Left kidney (tissue), 8 donors: Measurements from ENCODE around the gene GOLPH3. TPM values are rescaled to one million over a fixed set of nuclear protein-coding genes. Genes with fewer than 3 reads are reported as not detected.
A peak's percentile ranks its signal among the peaks of the same experiment; 100 is the strongest.
"Not testable (repeated sequence)": the region's sequence is repeated elsewhere in the genome, so short reads cannot be mapped to it uniquely, and the experiment has no call there.

ENCODE experiments used
- DNase-seq: peaks from one replicate; pipeline ENCODE4 v3.0.0-alpha.2; 2013
- long read RNA-seq, 8 donors: transcript quantifications; one replicate each; lab custom pipeline, GENCODE V29; 2026
- polyA plus RNA-seq: library from polyadenylated mRNA; unstranded; fragments of 120-200 nt; gene quantifications from one replicate; pipeline ENCODE4 v1.2.1, GENCODE V29; 2013; ENCODE audit not compliant: insufficient read length

Gene GOLPH3
- polyA plus RNA-seq = 90.5 TPM
- long read RNA-seq, donor 1, transcript GOLPH3-201 (4 exons, 2,721 nt) = major isoform, 61 of 62 reads
- long read RNA-seq, donor 1, partial matches to known transcripts = 0 of 62 reads
- long read RNA-seq, donor 1, other reads (novel, unspliced or antisense) = 0 of 62 reads
- long read RNA-seq, donor 2, transcript GOLPH3-201 (4 exons, 2,721 nt) = major isoform, 31 of 31 reads
- long read RNA-seq, donor 2, partial matches to known transcripts = 0 of 31 reads
- long read RNA-seq, donor 2, other reads (novel, unspliced or antisense) = 0 of 31 reads
- long read RNA-seq, donor 3, transcript GOLPH3-201 (4 exons, 2,721 nt) = major isoform, 25 of 25 reads
- long read RNA-seq, donor 3, partial matches to known transcripts = 0 of 25 reads
- long read RNA-seq, donor 3, other reads (novel, unspliced or antisense) = 0 of 25 reads
- long read RNA-seq, donor 4 = 0 reads
- long read RNA-seq, donor 5, transcript GOLPH3-201 (4 exons, 2,721 nt) = major isoform, 50 of 51 reads
- long read RNA-seq, donor 5, partial matches to known transcripts = 0 of 51 reads
- long read RNA-seq, donor 5, other reads (novel, unspliced or antisense) = 0 of 51 reads
- long read RNA-seq, donor 6, transcript GOLPH3-201 (4 exons, 2,721 nt) = major isoform, 50 of 52 reads
- long read RNA-seq, donor 6, partial matches to known transcripts = 0 of 52 reads
- long read RNA-seq, donor 6, other reads (novel, unspliced or antisense) = 0 of 52 reads
- long read RNA-seq, donor 7, transcript GOLPH3-201 (4 exons, 2,721 nt) = major isoform, 36 of 39 reads
- long read RNA-seq, donor 7, partial matches to known transcripts = 0 of 39 reads
- long read RNA-seq, donor 7, other reads (novel, unspliced or antisense) = 0 of 39 reads
- long read RNA-seq, donor 8, transcript GOLPH3-201 (4 exons, 2,721 nt) = major isoform, 11 of 11 reads
- long read RNA-seq, donor 8, partial matches to known transcripts = 0 of 11 reads
- long read RNA-seq, donor 8, other reads (novel, unspliced or antisense) = 0 of 11 reads

DNA sequence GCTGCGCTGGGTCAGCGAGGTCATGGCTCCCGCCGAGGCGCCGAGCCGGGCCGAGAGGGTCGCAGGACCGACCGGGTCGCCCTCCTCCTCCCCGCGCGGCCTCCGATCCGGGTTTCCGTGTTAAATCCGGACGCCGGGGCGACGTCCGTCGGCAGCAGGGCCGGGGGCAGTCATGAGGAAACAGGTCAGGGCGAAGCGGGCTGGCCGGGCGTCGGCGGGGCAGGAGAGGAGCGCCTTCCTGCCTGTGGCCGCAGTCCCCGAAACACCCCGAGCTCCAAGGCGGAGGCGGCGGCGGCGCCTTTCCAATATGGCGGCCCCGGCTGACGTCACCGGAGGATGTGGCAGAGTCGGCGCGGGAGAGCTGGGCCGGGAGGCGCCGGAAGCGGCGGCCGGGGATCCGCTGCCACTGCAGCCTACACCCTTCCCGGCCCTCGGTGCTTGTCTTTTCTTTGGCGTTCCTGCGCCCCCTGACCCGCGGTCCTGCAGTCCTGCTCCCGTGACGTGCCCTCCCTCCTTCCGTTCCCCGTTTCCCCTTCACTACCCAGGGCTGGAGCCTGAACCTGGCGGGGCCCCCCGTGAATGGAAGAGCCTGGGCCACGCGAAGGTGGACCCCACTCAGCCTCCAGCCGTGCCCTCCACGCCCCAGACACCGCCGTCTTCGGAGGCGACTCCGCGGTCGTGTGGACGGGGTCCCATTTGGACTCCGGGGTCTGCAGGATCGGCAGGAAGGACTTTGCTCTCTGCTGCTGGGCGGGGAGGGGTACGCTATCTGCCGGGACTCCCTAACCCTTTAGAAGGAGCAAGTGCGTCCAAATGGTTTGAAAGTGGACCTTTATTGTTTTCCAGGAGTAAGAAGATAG lies at the start of gene GOLPH3:
Gene GOLPH3, minus strand, starts transcription at position 309 of the 860 bp plus-strand sequence. Its CDS starts 285 bp downstream, at position 24.
- peak; percentile 85 for DNase-seq

DNA sequence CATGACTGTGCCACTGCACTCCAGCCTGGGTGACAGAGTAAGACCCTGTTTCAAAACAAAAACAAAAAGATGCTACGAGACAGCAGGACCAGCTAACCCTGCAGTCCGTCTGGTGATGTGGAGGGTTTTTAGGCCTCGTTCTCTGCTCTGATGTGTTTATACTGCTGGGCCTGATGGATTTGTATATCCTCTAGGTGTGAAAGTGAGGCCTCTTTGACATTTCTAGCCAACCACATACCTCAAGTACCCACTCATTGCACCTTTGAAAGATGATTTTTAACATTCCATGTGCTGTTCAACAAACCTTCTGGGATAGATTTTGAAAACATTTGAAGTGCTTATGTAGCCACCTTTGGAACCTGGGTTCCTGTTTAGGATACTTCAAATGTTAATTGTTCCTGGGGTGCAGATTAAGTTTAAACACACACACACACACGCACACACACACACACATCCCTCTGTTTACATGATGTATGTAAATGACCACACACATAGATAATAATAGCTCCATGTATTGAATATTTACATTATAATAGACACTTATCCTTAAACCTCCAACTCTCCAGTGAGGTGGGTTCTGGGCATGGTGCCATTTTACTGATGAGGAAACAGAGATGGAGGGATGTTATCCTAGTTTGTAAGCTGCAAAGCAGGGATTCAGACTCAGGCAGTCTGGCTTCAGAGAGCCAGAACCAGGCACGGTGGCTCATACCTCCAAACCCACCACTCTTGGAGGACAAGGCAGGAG lies 48.8 kb upstream of the GOLPH3 start:
- DNase-seq = no peak

DNA sequence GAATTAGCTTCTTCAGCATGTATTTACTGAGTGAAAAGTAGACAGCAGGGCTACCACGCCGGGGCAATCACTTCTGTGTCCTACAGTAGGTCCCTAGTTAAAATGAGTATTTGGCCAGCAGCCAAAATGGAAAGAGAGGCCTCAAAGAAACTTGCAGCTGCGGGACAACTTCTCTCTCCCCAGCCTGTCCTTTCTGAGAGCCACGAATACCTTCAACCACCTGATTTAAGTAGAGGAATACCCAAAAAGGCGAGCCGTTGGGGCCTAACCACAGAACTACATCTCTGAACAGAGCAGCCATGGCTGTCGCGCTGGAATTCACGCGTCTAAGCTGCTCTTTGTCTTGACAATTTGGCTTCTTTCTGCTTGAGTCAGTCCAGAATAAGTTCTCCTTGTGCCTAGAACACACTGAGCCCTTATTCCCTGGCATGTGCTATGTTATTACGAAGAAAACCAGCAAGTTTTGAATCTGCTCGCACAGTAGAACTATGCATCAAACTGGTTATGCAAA lies 43.8 kb upstream of the GOLPH3 start:
- peak; percentile 40 for DNase-seq

DNA sequence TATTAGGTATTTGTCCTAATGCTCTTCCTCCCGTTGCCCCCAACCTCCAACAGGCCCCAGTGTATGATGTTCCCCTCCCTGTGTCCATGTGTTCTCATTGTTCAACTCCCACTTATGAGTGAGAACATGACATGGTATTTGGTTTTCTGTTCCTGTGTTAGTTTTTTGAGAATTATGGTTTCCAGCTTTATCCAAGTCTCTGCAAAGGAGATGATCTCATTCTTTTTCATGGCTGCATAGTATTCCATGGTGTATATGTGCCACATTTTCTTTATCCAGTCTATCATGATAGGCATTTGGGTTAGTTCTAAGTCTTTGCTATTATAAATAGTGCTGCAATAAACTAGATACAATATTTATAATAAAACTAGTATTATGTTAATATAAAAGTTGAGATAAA lies 40.2 kb upstream of the GOLPH3 start:
- DNase-seq = not testable (repeated sequence)

DNA sequence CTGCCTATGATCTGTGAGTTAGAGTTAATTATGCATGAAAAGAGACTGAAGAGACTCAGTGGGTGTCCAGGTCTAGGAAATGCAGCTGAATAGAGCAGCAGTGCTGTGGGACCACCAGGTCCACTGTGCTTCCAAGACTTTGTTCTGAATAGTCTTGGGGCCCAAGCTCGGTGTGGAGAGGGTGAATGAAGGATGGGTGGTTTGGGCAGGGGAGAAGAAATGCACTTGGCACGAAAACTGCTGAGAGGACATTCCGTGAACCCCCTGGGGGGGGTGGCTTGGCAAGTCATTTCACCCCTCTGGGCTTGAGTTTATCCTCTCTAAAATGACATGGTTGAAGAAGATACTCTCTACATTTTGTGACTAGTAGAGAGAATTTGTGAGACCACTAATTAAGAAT lies 36.0 kb upstream of the GOLPH3 start:
- DNase-seq = no peak

DNA sequence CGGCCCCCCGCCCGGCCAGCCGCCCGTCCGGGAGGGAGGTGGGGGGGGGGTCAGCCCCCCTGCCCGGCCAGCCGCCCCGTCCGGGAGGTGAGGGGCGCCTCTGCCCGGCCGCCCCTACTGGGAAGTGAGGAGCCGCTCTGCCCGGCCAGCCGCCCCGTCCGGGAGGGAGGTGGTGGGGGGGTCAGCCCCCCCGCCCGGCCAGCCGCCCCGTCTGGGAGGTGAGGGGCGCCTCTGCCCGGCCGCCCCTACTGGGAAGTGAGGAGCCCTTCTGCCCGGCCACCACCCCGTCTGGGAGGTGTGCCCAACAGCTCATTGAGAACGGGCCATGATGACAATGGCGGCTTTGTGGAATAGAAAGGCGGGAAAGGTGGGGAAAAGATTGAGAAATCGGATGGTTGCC lies 34.7 kb upstream of the GOLPH3 start:
- not testable (repeated sequence) for DNase-seq

DNA sequence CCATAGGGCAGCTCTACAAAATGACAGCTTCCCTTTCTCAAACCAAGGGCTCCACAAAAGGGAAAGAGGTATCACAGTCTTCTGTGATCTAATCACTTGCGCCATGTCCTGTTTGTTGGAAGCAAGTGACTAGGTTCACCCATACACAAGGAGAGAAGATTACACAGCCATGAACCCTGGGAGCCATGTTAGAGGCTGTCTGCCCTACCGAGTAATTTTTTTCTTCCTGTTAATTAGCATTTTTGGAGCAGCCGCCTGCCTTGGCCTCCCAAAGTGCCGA lies 33.2 kb upstream of the GOLPH3 start:
- no peak for DNase-seq

DNA sequence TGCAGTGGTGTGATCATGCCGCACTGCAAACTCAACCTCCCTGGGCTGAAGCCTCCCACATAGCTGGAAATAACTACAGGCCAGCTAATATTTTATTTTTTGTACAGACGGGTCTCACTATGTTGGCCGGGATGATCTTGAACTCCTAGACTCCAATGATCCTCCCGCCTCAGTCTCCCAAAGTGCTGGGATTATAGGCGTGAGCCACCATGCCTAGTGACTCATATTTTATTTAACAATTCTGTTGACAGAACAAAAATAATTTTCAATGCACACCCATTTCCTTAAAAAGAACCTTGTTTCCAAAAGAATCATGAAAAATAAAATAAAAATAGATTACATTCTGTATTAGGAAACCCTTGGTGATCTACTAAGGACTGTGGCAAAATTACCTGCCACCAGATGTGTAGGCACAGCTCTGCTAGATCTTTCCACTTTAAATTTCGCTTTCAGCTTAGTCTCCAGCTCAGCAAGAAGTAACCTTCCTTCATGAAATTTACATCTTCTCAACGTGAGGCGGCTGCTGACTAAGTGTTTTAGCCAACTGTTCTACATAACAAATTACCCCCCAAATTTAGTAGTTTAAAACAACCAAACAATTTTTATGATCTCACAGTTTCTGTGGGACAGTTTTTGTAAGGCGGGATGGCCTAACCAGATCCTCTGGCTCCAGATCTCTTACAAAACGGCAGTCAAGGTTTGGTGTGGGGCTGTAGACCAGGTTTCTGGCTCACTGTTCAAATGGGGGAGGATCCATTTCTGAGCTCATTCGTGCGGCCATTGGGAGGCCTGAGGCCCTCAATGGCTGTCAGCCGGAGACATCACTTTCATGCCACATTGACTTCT lies 32.6 kb upstream of the GOLPH3 start:
- DNase-seq = no peak

DNA sequence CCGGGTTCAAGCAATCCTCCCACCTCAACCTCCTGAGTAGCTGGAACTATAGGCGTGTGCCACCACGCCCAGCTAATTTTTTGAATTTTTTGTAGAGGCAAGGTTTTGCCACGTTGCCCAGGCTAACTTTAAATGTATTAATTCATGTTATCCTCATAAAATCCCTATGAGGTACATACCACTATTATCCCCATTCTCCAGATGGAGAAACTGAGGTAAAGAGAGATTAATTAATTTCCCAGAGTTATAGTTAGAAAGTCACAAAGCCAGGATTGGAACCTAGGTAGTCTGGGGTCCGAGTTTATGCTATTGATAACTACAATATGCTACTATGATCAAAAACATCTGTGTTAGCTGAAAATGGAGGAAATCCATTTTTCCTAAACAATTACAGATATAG lies 31.9 kb upstream of the GOLPH3 start:
- no peak for DNase-seq

DNA sequence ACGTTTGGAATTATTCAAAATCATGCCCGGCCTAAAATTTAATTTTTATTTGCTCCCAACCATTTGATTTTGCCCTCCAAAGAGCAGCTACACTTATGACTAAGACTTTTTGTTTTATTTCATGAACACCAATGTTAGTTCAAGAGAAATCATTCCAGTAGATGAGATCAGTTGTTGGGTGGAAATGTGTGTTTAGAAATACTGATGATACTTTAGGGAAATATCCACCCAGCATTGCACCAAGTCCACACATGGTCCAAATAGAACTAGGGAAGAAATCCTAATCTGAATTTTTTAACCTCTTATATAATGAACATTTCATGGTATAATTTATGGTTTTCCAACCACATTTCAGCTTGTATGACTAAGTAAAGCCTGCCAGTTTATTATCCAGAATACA lies 28.3 kb upstream of the GOLPH3 start:
- DNase-seq = no peak

DNA sequence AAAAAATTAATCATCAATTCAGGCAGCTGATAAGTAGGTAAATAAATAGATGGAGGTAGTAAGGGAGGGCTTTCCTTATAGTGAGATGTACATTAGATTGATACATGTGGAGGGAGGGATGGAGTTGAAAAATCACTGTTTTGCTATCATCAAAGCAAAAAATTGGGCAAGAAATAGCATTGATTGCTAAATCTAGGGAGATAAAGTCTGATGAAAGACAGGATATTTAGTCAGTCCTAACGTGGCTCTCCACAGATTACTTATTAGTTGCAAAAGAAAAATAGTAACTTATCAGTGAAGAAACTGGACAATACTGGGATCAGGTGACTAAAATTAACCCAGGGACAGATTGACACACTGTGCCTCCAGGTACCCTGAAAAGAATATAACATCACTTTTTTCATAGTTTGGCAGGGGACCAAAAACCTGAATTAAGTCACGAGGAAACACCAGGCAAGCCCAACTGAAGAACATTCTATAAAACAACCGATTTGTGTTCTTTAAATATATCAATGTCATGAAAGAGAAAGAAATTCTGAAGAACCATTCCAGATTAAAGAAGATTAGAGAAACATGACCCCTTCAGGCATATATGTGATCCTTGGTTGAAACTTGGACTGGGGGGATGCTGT lies 27.1 kb upstream of the GOLPH3 start:
- no peak for DNase-seq

DNA sequence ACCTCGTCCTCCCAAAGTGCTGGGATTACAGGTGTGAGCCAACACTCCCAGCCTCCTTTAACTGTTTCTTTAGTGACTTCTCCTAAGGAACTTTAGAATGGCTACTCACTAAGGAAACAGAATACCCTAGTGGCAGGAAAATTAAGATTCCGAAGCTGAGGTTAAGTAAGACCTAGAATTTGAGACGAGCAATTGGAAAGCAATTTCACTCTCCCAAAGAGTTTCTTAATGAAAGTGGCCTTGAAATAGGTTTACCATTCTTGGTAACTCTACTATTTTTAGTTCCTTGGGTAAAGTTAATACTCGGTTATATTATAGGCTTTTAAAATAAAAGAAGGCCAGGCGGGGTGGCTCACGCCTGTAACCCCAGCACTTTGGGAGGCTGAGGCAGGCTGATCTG lies 22.9 kb upstream of the GOLPH3 start:
- no peak for DNase-seq

DNA sequence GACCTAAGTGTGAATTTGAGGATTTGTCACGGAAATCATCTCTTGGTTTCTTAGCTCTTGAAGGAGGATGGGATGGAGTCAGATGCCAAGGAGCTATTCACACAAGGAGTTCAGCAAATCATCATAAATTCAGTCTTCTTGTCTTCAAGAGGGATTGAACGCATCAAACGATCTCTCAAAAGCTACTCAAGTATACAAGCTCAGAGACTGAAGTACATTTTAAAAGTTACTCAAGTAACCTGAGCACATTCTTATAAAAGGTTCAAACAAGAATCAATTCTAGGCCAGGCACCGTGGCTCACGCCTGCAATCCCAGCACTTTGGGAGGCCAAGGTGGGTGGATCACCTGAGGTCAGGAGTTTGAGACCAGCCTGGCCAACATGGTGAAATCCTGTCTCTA lies 21.1 kb upstream of the GOLPH3 start:
- DNase-seq = no peak

DNA sequence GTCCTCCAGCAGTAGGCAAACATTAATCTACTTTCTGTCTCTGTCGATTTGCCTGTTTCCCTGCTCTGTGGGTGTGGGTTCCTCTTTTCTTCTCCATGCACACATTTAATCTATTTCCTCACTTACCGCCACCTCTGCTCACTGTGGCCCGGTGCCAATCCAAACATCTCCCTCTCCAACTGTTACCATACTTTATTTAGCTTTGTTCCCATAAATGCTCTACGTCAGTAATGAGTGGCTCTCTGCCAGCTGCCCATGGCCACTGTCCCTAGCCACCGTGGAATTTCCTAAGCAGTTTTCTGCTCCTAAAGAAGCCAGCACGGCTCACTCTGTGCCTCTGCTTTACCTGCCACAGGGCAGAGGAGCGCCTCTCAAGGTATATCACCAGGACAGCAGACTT lies 19.5 kb upstream of the GOLPH3 start:
- DNase-seq = peak; percentile 67

DNA sequence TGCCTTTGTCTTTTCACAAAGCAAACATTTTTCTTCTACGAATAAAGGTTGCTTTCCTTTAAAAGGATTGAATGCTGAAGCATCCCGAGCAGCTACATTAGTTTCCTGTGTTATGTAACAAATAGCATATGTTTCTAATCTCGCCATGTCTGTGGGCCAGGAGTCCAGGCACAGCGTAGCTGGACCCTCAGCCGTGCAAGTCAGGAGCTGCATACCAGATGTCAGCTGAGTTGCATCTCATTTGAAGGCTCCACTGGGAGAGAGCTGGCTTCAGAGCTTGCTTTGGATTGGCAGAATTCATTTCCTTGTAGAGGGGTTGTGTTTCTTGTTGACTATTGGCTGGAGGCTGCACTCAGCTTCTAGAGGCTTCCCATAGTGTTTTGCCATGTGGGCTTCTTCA lies 16.0 kb upstream of the GOLPH3 start:
- DNase-seq = peak; percentile 38

DNA sequence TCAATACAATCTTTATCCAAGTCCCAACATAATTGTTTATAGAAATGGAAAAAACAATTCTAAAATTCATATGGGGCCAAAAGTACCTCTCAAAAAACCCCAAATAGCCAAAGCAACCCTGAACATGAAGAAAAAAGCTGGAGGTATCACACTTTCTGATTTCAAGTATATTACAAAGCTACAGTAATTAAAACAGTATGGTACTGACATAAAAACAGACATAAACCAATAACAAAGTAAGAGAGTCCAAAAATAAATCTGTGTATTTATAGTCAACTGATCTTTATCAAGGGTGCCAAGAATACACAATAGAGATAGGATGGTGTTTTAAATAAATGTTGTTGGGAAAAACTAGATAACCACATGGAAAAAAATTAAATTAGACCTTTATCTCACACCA lies 13.6 kb upstream of the GOLPH3 start:
- no peak for DNase-seq

DNA sequence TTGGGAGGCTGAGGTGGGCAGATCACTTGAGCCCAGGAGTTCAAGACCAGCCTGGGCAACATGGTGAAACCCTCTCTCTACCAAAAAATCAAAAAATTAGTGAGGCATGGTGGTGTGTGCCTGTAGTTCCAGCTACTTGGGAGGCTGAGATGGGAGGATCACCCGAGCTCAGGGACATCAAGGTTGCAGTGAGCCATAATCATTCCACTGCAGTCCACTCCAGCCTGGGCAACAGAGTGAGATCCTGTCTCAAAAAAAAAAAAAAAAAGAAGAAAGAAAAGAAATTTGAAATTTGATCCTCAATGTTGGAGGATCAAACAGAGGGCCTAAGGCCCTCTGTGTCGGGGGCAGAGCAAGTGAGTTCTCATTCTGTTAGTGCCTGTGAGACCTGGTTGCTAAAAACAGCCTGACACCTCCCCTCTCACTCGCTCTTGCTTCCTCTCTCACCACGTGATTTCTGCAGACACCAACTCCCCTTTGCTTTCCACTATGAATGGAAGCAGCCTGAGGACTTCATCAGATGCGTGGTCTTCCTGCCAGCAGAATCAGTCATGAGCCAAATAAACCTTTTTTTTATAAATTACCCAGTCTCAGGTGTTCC lies 8.4 kb upstream of the GOLPH3 start:
- DNase-seq = no peak

DNA sequence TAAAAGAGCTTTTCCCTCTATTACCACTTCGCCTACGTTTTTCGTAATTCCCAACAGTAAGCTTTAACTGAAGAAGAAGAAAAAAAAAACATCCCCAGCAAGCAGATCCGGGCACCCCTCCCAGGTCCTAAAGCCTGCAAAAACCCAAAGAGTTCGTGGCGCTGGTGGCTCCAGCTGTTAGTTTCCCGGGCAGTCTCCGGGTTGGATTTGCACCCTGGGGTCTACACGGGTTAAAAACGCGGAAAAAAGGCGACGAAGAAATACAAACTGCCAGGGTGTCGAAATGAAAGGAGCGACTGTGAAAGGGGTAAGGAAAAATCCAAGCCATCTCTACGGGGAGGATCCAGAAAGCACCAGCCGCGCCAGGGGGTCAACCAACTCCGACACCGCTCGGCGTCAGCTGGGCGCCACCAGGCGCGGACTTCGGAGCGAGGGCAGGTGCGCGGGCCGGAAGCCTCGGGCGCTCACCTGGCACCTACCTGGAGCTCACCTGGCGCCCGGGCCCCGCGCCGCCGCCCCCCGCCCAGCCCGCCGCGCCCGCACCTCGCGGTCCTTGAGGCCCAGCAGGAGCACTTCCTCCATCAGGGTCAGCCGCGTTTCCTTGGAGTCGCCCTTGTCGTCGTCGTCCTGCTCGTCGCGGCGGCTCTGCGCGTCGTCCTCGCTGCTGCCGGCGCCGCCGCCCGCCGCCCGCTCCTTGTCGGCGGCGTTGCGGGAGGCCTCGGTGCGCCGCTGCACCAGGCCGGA lies 680 bp downstream of the GOLPH3 start:
- DNase-seq = peak; percentile 74

DNA sequence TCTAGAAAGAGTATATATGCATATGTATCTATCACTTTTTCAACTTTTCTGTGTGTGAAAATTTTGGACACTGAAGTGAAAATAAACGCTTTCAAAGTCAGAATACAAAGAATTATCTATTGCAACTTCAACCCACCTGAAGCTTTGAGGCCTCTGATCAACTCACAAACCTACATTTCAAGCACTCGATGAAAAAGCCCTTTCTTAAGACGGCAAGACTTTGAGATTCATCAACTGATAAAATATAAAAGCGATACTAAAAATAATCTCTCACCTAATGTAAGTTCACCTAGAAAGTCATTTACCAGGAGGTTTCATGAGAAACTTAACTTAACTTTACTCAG lies 1.2 kb downstream of the GOLPH3 start:
- DNase-seq = peak; percentile 25
